Astrocyte (in vitro differentiated cells and primary cell): ENCODE measurements around the gene FA2H. TPM values are rescaled to one million over a fixed set of nuclear protein-coding genes. Genes with fewer than 3 reads are reported as not detected.

Experiments used
- DNase-seq: peaks from one replicate; pipeline ENCODE4 v3.0.0-alpha.2; 2010; ENCODE audit warnings: low read depth
- FAIRE-seq: peaks from 2 replicates; lab custom pipeline; 2011; peaks lifted over from hg19 to GRCh38; lab: Jason Lieb, UNC
- H2AFZ ChIP-seq: 2 replicates; pipeline ENCODE4 v1.6.0; 2012; ENCODE audit warnings: low read depth, low read length, inconsistent platforms
- H3K27ac ChIP-seq: 2 replicates; pipeline ENCODE4 v1.5.1; 2011; ENCODE audit warnings: low read depth, low read length, inconsistent platforms
- H3K27me3 ChIP-seq: 2 replicates; pipeline ENCODE4 v1.6.0; 2011; ENCODE audit warnings: low read length, inconsistent platforms; ENCODE audit not compliant: insufficient read depth
- H3K36me3 ChIP-seq: 2 replicates; pipeline ENCODE4 v1.5.1; 2011; ENCODE audit warnings: low read length, inconsistent platforms; ENCODE audit not compliant: insufficient read depth
- H3K4me1 ChIP-seq: 2 replicates; pipeline ENCODE4 v1.5.1; 2011; ENCODE audit warnings: low read length, inconsistent platforms; ENCODE audit not compliant: insufficient read depth
- H3K4me2 ChIP-seq: 2 replicates; pipeline ENCODE4 v1.6.0; 2012; ENCODE audit warnings: low read length, inconsistent platforms
- H3K4me3 ChIP-seq: 2 replicates; pipeline ENCODE4 v1.5.1; 2011; ENCODE audit warnings: low read depth, mild to moderate bottlenecking, low read length, inconsistent platforms; ENCODE audit not compliant: insufficient read depth
- H3K79me2 ChIP-seq: 2 replicates; pipeline ENCODE4 v1.6.0; 2012; ENCODE audit warnings: mild to moderate bottlenecking, low read length, inconsistent platforms; ENCODE audit not compliant: insufficient read depth
- H3K9ac ChIP-seq: 2 replicates; pipeline ENCODE4 v1.6.0; 2012; ENCODE audit warnings: mild to moderate bottlenecking, low read length, inconsistent platforms
- H3K9me3 ChIP-seq: 2 replicates; pipeline ENCODE4 v1.5.1; 2012; ENCODE audit warnings: low read depth, mild to moderate bottlenecking, low read length, inconsistent platforms; ENCODE audit not compliant: insufficient read depth
- H4K20me1 ChIP-seq: 2 replicates; pipeline ENCODE4 v1.6.0; 2012; ENCODE audit warnings: low read length, inconsistent platforms; ENCODE audit not compliant: insufficient read depth
- H3K27ac Mint-ChIP-seq: one replicate; pipeline ENCODE4 v1.8.0; 2021; ENCODE audit warnings: mild to moderate bottlenecking, mixed read lengths; ENCODE audit not compliant: unreplicated experiment
- H3K27me3 Mint-ChIP-seq: one replicate; pipeline ENCODE4 v1.8.0; 2021; ENCODE audit warnings: low read depth, mixed read lengths; ENCODE audit not compliant: unreplicated experiment
- H3K36me3 Mint-ChIP-seq: one replicate; pipeline ENCODE4 v1.8.0; 2021; ENCODE audit warnings: low read depth, mixed read lengths; ENCODE audit not compliant: unreplicated experiment
- H3K4me1 Mint-ChIP-seq: one replicate; pipeline ENCODE4 v1.8.0; 2021; ENCODE audit warnings: low read depth, mixed read lengths; ENCODE audit not compliant: unreplicated experiment
- H3K4me3 Mint-ChIP-seq: one replicate; pipeline ENCODE4 v1.8.0; 2021; ENCODE audit warnings: mild to moderate bottlenecking, moderate library complexity, mixed read lengths; ENCODE audit not compliant: unreplicated experiment
- H3K9me3 Mint-ChIP-seq: one replicate; pipeline ENCODE4 v1.8.0; 2021; ENCODE audit warnings: mild to moderate bottlenecking, mixed read lengths; ENCODE audit not compliant: unreplicated experiment
- CTCF ChIP-seq: IDR thresholded peaks from 2 replicates; pipeline ENCODE4 v1.5.1; 2011; ENCODE audit warnings: low read depth, mild to moderate bottlenecking, inconsistent platforms, low read length, moderate library complexity; ENCODE audit not compliant: insufficient read depth
- EZH2 ChIP-seq: IDR thresholded peaks from 2 replicates; pipeline ENCODE4 v1.6.1; 2012; ENCODE audit warnings: mild to moderate bottlenecking, low read length, inconsistent platforms; ENCODE audit not compliant: insufficient read depth
- total RNA-seq: library from RNA; stranded (reverse); gene quantifications from 2 replicates; pipeline ENCODE4 v1.2.1, GENCODE V29; 2021

Gene FA2H
- total RNA-seq, 1 donor from 2014 or later: 0.14 TPM

- TF ChIP-seq EZH2 (no peak), CTCF (no peak)
- no peaks in the 10 kb centered on the region for H4K20me1 ChIP-seq
- H3K36me3 Mint-ChIP-seq: no peaks in the 10 kb centered on the region
- no peak overlapping the region for H3K27ac ChIP-seq
- no peaks in the 10 kb centered on the region for H3K9me3 ChIP-seq
- no peak for DNase-seq
- H3K9ac ChIP-seq: no peak overlapping the region
- H3K9me3 Mint-ChIP-seq: no peaks in the 10 kb centered on the region
- H2AFZ ChIP-seq: no peak overlapping the region
- H3K4me3 ChIP-seq: no peak overlapping the region
- H3K4me1 ChIP-seq: peaks cover 3% of the 10 kb centered on the region
- no peak for FAIRE-seq
- peaks cover 2% of the 10 kb centered on the region for H3K4me1 Mint-ChIP-seq
- H3K4me2 ChIP-seq: no peak overlapping the region
- H3K27me3 ChIP-seq: peaks cover 6% of the 10 kb centered on the region
- H3K79me2 ChIP-seq: no peaks in the 10 kb centered on the region
- peaks cover 11% of the 10 kb centered on the region for H3K27me3 Mint-ChIP-seq
- no peak overlapping the region for H3K4me3 Mint-ChIP-seq
- no peaks in the 10 kb centered on the region for H3K36me3 ChIP-seq
- H3K27ac Mint-ChIP-seq: no peak overlapping the region
Measured at GRCh38 chr16:74752756-74753155, 21.9 kb downstream of the FA2H start.

DNA sequence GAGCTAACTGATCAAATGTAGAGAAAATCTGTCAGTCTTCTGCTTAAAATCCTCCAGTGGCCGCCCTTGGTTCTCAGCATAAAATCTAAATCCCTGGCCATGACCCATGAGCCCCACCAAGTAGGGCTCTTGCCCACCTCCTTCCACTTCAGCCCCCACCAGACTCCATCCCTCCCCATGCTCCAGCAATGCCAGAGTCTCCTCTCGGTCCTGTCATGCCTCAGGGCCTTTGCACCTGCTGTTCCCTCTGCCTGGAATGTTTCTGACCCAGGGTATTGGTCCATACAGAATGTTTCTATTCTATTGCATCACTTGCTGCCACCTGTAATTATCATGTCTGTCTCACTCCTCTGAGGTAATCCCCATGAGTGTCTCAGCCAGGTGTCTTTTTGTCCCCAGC, 22.4 kb downstream of the FA2H start:
- Histone ChIP-seq H3K9ac (no peak overlapping the region), H3K79me2 (no peaks in the 10 kb centered on the region), H3K4me1 (peaks cover 3% of the 10 kb centered on the region), H3K27ac (no peak overlapping the region), H3K9me3 (no peaks in the 10 kb centered on the region), H2AFZ (no peak overlapping the region), H3K27me3 (peaks cover 5% of the 10 kb centered on the region), H3K36me3 (no peaks in the 10 kb centered on the region), H4K20me1 (no peaks in the 10 kb centered on the region), H3K4me2 (no peak overlapping the region), H3K4me3 (no peak overlapping the region)
- H3K9me3 Mint-ChIP-seq: no peaks in the 10 kb centered on the region
- peaks cover 16% of the 10 kb centered on the region for H3K27me3 Mint-ChIP-seq
- H3K27ac Mint-ChIP-seq: no peak overlapping the region
- FAIRE-seq: no peak
- no peak overlapping the region for H3K4me3 Mint-ChIP-seq
- no peak for TF ChIP-seq EZH2
- no peak for TF ChIP-seq CTCF
- no peak for DNase-seq
- H3K4me1 Mint-ChIP-seq: peaks cover 2% of the 10 kb centered on the region
- no peaks in the 10 kb centered on the region for H3K36me3 Mint-ChIP-seq

GRCh38 chr16:74751658-74752057, 23.0 kb downstream of the FA2H start:
- Histone ChIP-seq H3K9me3 (no peaks in the 10 kb centered on the region), H3K4me2 (no peak overlapping the region), H2AFZ (no peak overlapping the region), H3K27ac (no peak overlapping the region), H3K36me3 (no peaks in the 10 kb centered on the region), H3K27me3 (peaks cover 4% of the 10 kb centered on the region), H3K9ac (no peak overlapping the region), H3K4me3 (no peak overlapping the region), H3K4me1 (peaks cover 3% of the 10 kb centered on the region), H3K79me2 (no peaks in the 10 kb centered on the region), H4K20me1 (no peaks in the 10 kb centered on the region)
- FAIRE-seq: no peak
- H3K4me3 Mint-ChIP-seq: no peak overlapping the region
- H3K4me1 Mint-ChIP-seq: peaks cover 2% of the 10 kb centered on the region
- peaks cover 16% of the 10 kb centered on the region for H3K27me3 Mint-ChIP-seq
- DNase-seq: no peak
- no peak overlapping the region for H3K27ac Mint-ChIP-seq
- no peaks in the 10 kb centered on the region for H3K9me3 Mint-ChIP-seq
- no peak for TF ChIP-seq EZH2
- no peak for TF ChIP-seq CTCF
- H3K36me3 Mint-ChIP-seq: no peaks in the 10 kb centered on the region
